Adipocyte (in vitro differentiated cells): ENCODE data around the gene PROB1.
A peak's percentile ranks its signal among the peaks of the same experiment; 100 is the strongest.

Source experiments
- DNase-seq: peaks from one replicate; pipeline ENCODE4 v3.0.0-alpha.2; 2015; ENCODE audit warnings: low read depth
- H3K27me3 ChIP-seq: replicated peaks from 2 replicates; pipeline ENCODE4 v1.7.0; 2013; ENCODE audit warnings: mild to moderate bottlenecking, low read length, moderate library complexity; ENCODE audit not compliant: control insufficient read depth, insufficient read depth
- H3K36me3 ChIP-seq: 2 replicates; pipeline ENCODE4 v1.7.0; 2013; ENCODE audit warnings: low read length, mild to moderate bottlenecking, moderate library complexity; ENCODE audit not compliant: control insufficient read depth, insufficient read depth, severe bottlenecking
- H3K4me1 ChIP-seq: 2 replicates; pipeline ENCODE4 v1.7.0; 2013; ENCODE audit warnings: mild to moderate bottlenecking, low read length, moderate library complexity; ENCODE audit not compliant: control insufficient read depth, insufficient read depth
- H3K4me3 ChIP-seq: 2 replicates; pipeline ENCODE4 v1.7.0; 2013; ENCODE audit warnings: mild to moderate bottlenecking, low read length, moderate library complexity
- H3K9ac ChIP-seq: 2 replicates; pipeline ENCODE4 v1.7.0; 2013; ENCODE audit warnings: mild to moderate bottlenecking, low read length, moderate library complexity
- H3K9me3 ChIP-seq: 2 replicates; pipeline ENCODE4 v1.7.0; 2013; ENCODE audit warnings: mild to moderate bottlenecking, low read length, moderate library complexity; ENCODE audit not compliant: control insufficient read depth

Gene PROB1

GRCh38 chr5:139383275-139383992 is 11.5 kb downstream of the PROB1 start, which contains the start of gene SLC23A1:
Gene SLC23A1, minus strand, starts transcription at chr5:139383297. Its CDS starts 44 bp downstream, at chr5:139383253.
- Histone ChIP-seq H3K4me1 (peaks cover 32% of the 10 kb centered on the region), H3K27me3 (no peaks in the 10 kb centered on the region), H3K9me3 (no peaks in the 10 kb centered on the region), H3K36me3 (no peaks in the 10 kb centered on the region), H3K9ac (no peak within 1 kb of the TSS), H3K4me3 (no peak within 1 kb of the TSS)
- DNase-seq: peak; percentile 83

DNA sequence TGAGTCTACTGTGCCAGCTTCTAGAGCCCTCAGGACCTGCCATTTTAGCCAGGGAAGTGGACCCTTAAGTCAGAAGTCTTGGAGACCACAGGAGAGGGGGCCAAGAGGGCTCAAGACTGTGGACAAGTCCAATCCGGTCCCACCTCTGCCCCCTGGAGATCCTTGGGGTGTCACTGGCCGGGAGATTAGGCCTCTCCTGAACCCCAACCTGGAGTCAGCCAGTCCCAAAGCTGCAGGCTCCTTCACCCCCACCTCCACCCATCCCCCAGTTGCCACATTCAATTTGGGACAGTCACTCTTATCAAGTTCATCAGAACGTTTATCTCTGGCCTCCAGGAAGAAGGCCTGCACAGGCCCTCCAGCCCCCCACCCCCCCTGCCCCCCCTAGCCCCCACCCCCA is 12.1 kb downstream of the PROB1 start:
- H3K27me3 ChIP-seq: no peaks in the 10 kb centered on the region
- H3K36me3 ChIP-seq: no peaks in the 10 kb centered on the region
- H3K4me1 ChIP-seq: peaks cover 32% of the 10 kb centered on the region
- no peak overlapping the region for H3K9ac ChIP-seq
- H3K9me3 ChIP-seq: no peaks in the 10 kb centered on the region
- no peak overlapping the region for H3K4me3 ChIP-seq
- no peak for DNase-seq

- H3K4me3 ChIP-seq: no peak overlapping the region
- H3K36me3 ChIP-seq: no peaks in the 10 kb centered on the region
- no peaks in the 10 kb centered on the region for H3K9me3 ChIP-seq
- H3K9ac ChIP-seq: no peak overlapping the region
- H3K27me3 ChIP-seq: no peaks in the 10 kb centered on the region
- H3K4me1 ChIP-seq: peaks cover 32% of the 10 kb centered on the region
- DNase-seq: no peak
Measured at GRCh38 chr5:139381837-139382761, 12.8 kb downstream of the PROB1 start.

- no peak overlapping the region for H3K9ac ChIP-seq
- H3K36me3 ChIP-seq: no peaks in the 10 kb centered on the region
- DNase-seq: no peak
- no peak overlapping the region for H3K4me3 ChIP-seq
- peaks cover 20% of the 10 kb centered on the region for H3K4me1 ChIP-seq
- no peaks in the 10 kb centered on the region for H3K9me3 ChIP-seq
- H3K27me3 ChIP-seq: no peaks in the 10 kb centered on the region
Measured at GRCh38 chr5:139379626-139380449, 15.1 kb downstream of the PROB1 start.

- H3K4me3 ChIP-seq: no peak overlapping the region
- H3K9me3 ChIP-seq: no peaks in the 10 kb centered on the region
- H3K27me3 ChIP-seq: no peaks in the 10 kb centered on the region
- DNase-seq: no peak
- no peaks in the 10 kb centered on the region for H3K36me3 ChIP-seq
- H3K4me1 ChIP-seq: peaks cover 12% of the 10 kb centered on the region
- no peak overlapping the region for H3K9ac ChIP-seq
Measured at GRCh38 chr5:139378941-139379361, 16.0 kb downstream of the PROB1 start.

DNA sequence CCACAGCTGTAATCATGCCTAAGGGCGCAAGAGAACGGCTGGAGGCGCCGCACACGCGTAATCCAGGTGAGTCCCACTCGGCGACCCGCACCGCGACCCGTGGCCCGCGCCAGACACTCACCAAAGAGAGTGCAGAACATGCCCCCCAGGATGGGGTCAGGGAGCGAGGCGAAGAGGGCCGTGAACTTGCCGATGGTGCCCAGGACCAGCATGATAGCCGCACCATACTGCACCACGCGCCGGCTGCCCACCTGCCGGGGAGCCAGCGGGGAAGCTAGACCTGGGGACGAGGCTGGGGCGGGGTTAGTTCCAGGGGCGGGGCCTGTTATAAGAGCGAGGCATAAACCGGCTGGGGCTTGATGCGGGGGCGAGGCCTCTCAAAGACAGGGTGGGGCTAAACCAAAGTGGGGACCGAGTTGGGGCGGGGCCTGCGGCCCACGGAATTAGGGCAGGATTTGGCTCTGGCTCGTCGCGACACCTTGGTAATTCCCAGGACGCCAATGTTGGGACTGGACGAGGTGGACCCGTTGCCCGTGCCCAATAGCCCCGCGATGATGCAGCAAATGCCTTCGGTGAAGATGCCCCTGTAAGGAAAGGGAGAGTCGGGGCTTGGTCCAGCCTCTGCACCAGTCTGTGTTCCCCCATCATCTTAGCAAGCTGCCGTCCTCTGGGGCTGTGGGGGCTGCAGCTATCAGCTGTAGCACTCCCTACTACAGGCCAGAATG is 16.6 kb downstream of the PROB1 start:
- H3K4me1 ChIP-seq: peaks cover 12% of the 10 kb centered on the region
- no peaks in the 10 kb centered on the region for H3K27me3 ChIP-seq
- H3K9me3 ChIP-seq: no peaks in the 10 kb centered on the region
- H3K36me3 ChIP-seq: peaks cover under 1% of the 10 kb centered on the region
- H3K9ac ChIP-seq: no peak overlapping the region
- no peak overlapping the region for H3K4me3 ChIP-seq
- DNase-seq: no peak

DNA sequence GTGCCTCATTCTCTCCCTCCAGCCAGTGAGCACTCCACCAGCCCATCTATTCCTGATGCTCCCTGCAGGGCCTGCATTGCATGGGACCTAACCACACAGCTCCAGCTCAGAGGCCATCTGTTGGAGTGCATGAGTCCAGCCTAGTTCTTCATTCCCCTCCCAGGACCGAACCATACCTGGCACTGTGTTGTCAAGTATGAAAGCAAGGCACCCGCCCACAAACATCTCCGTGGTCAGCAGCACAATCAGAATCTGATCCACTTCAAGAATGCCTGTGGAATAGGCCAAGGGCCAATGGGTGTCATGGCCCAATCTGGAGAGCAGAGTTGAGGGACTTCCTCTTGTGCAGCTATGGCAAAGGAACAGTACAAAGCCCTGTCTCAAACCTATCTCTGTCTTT is 17.7 kb downstream of the PROB1 start:
- Histone ChIP-seq H3K9me3 (no peaks in the 10 kb centered on the region), H3K36me3 (peaks cover 3% of the 10 kb centered on the region), H3K4me3 (no peak overlapping the region), H3K9ac (no peak overlapping the region), H3K27me3 (no peaks in the 10 kb centered on the region), H3K4me1 (peaks cover 14% of the 10 kb centered on the region)
- DNase-seq: no peak

- Histone ChIP-seq H3K9me3 (no peaks in the 10 kb centered on the region), H3K4me3 (no peak overlapping the region), H3K36me3 (peaks cover 9% of the 10 kb centered on the region), H3K9ac (no peak overlapping the region), H3K4me1 (peaks cover 14% of the 10 kb centered on the region), H3K27me3 (no peaks in the 10 kb centered on the region)
- DNase-seq: no peak
Measured at GRCh38 chr5:139376364-139376763, 18.5 kb downstream of the PROB1 start.

GRCh38 chr5:139374909-139375308 is 20.0 kb downstream of the PROB1 start:
- H3K4me3 ChIP-seq: no peak overlapping the region
- no peak overlapping the region for H3K9ac ChIP-seq
- H3K9me3 ChIP-seq: no peaks in the 10 kb centered on the region
- DNase-seq: no peak
- peaks cover 14% of the 10 kb centered on the region for H3K4me1 ChIP-seq
- H3K36me3 ChIP-seq: peaks cover 13% of the 10 kb centered on the region
- no peaks in the 10 kb centered on the region for H3K27me3 ChIP-seq

GRCh38 chr5:139371482-139372435 is 23.1 kb downstream of the PROB1 start:
- H3K36me3 ChIP-seq: peaks cover 34% of the 10 kb centered on the region

More at GRCh38 chr5:139371482-139372435, 23.1 kb downstream of the PROB1 start:
- H3K27me3 ChIP-seq: no peaks in the 10 kb centered on the region
- H3K4me3 ChIP-seq: no peak overlapping the region
- no peaks in the 10 kb centered on the region for H3K9me3 ChIP-seq
- no peak for DNase-seq
- H3K9ac ChIP-seq: no peak overlapping the region
- H3K4me1 ChIP-seq: peaks cover 25% of the 10 kb centered on the region
